Type B pancreatic cell (in vitro differentiated cells): ENCODE results near the gene NFYC. TPM values are rescaled to one million over a fixed set of nuclear protein-coding genes. Genes with fewer than 3 reads are reported as not detected.
A peak's percentile ranks its signal among the peaks of the same experiment; 100 is the strongest.

Experiments used
- DNase-seq: peaks from one replicate; pipeline ENCODE4 v3.0.0; 2021; ENCODE audit warnings: mixed read lengths; ENCODE audit not compliant: unreplicated experiment; ENCODE audit errors: extremely low spot score
- H3K27ac Mint-ChIP-seq: 2 replicates; pipeline ENCODE4 v1.8.0; 2021; ENCODE audit warnings: mild to moderate bottlenecking, mixed read lengths
- H3K27me3 Mint-ChIP-seq: 2 replicates; pipeline ENCODE4 v1.8.0; 2021; ENCODE audit warnings: mixed read lengths
- H3K36me3 Mint-ChIP-seq: 2 replicates; pipeline ENCODE4 v1.8.0; 2021; ENCODE audit warnings: mixed read lengths
- H3K4me1 Mint-ChIP-seq: one replicate; pipeline ENCODE4 v1.8.0; 2021; ENCODE audit warnings: mixed read lengths; ENCODE audit not compliant: unreplicated experiment
- H3K4me3 Mint-ChIP-seq: 2 replicates; pipeline ENCODE4 v1.8.0; 2021; ENCODE audit warnings: mild to moderate bottlenecking, mixed read lengths
- H3K9me3 Mint-ChIP-seq: 2 replicates; pipeline ENCODE4 v1.8.0; 2021; ENCODE audit warnings: mixed read lengths
- total RNA-seq: library from RNA; stranded (reverse); gene quantifications from 2 replicates; pipeline ENCODE4 v1.2.1, GENCODE V29; 2021; ENCODE audit warnings: low replicate concordance
- TF ChIP-seq, protein P1 (sequence below): fragments of 200-600 bp; sonication (generic); conservative IDR thresholded peaks from 2 replicates; pipeline ENCODE4 v1.5.0; 2021; ENCODE audit warnings: antibody characterized with exemption, mild to moderate bottlenecking

Gene NFYC
- total RNA-seq, 1 donor from 2014 or later: 71.3 TPM

- DNase-seq: no peak
- H3K4me1 Mint-ChIP-seq: peaks cover 6% of the 10 kb centered on the region
Observed at GRCh38 chr1:40772146-40772955, 80.8 kb downstream of the NFYC start.

GRCh38 chr1:40773748-40774265, 82.3 kb downstream of the NFYC start:
- H3K4me1 Mint-ChIP-seq: peaks cover 6% of the 10 kb centered on the region
- no peaks in the 10 kb centered on the region for H3K27me3 Mint-ChIP-seq
- peaks cover 11% of the 10 kb centered on the region for H3K9me3 Mint-ChIP-seq
- no peak for DNase-seq
- no peak overlapping the region for H3K4me3 Mint-ChIP-seq
- H3K27ac Mint-ChIP-seq: no peak overlapping the region
- peaks cover 30% of the 10 kb centered on the region for H3K36me3 Mint-ChIP-seq
- TF ChIP-seq, protein P1, sequence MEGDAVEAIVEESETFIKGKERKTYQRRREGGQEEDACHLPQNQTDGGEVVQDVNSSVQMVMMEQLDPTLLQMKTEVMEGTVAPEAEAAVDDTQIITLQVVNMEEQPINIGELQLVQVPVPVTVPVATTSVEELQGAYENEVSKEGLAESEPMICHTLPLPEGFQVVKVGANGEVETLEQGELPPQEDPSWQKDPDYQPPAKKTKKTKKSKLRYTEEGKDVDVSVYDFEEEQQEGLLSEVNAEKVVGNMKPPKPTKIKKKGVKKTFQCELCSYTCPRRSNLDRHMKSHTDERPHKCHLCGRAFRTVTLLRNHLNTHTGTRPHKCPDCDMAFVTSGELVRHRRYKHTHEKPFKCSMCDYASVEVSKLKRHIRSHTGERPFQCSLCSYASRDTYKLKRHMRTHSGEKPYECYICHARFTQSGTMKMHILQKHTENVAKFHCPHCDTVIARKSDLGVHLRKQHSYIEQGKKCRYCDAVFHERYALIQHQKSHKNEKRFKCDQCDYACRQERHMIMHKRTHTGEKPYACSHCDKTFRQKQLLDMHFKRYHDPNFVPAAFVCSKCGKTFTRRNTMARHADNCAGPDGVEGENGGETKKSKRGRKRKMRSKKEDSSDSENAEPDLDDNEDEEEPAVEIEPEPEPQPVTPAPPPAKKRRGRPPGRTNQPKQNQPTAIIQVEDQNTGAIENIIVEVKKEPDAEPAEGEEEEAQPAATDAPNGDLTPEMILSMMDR: no peak

More at GRCh38 chr1:40772146-40772955, 80.8 kb downstream of the NFYC start:
- H3K27me3 Mint-ChIP-seq: no peaks in the 10 kb centered on the region
- peaks cover 9% of the 10 kb centered on the region for H3K9me3 Mint-ChIP-seq
- no peak overlapping the region for H3K4me3 Mint-ChIP-seq
- peaks cover 34% of the 10 kb centered on the region for H3K36me3 Mint-ChIP-seq
- no peak overlapping the region for H3K27ac Mint-ChIP-seq
- TF ChIP-seq, protein P1: no peak

DNA sequence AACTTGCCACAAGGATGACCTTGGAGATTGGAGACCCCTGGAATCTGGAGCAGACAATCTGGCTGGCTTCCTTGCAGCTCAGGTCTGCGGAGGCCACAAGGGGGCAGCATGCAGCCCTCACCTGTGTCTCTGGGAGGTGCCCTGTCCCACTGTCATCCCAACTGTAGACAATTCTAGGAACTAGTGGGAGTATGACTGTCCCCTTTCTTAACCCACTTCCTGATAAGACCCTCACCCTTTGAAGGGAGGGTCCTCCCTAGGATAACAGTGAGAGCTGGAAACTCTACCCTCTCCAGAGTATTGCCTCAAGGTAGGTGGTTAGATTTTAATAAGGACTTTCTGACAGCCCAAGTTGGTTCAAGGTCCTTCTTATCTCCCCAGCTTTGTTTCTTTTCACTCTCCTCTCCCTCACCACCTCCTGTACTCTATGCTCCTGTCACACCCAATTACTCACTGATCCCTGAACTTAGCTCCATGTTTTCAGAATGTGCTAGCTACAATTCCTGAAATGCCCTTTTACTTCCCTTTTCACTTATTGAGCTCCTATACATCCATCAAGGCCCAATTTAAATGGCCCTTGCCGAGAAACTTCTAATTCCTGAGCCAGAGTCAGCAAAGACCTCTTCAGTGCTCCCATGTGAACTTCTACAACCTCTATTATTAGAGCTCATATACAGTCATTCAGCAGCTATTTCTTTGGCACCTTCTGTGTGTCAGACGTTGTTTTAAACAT, 82.9 kb downstream of the NFYC start:
- peak overlapping the region; percentile 0 for H3K27ac Mint-ChIP-seq
- no peaks in the 10 kb centered on the region for H3K27me3 Mint-ChIP-seq
- H3K9me3 Mint-ChIP-seq: peaks cover 11% of the 10 kb centered on the region

GRCh38 chr1:40776236-40777072, 85.0 kb downstream of the NFYC start:
- TF ChIP-seq, protein P1: no peak
- peaks cover 20% of the 10 kb centered on the region for H3K36me3 Mint-ChIP-seq
- no peak overlapping the region for H3K27ac Mint-ChIP-seq
- H3K4me1 Mint-ChIP-seq: peaks cover 11% of the 10 kb centered on the region
- H3K4me3 Mint-ChIP-seq: no peak overlapping the region
- H3K27me3 Mint-ChIP-seq: peaks cover 4% of the 10 kb centered on the region
- no peak for DNase-seq
- peaks cover 11% of the 10 kb centered on the region for H3K9me3 Mint-ChIP-seq

More for the DNA sequence above, 82.9 kb downstream of the NFYC start:
- peaks cover 6% of the 10 kb centered on the region for H3K4me1 Mint-ChIP-seq
- no peak for DNase-seq
- H3K4me3 Mint-ChIP-seq: peak overlapping the region; percentile 10
- TF ChIP-seq, protein P1: peak; percentile 82
- H3K36me3 Mint-ChIP-seq: peaks cover 25% of the 10 kb centered on the region
